ENCODE data around the gene GDPD4.

Gene GDPD4

GRCh38 chr11:77232242-77232641 is 69.2 kb downstream of the GDPD4 start:
- no peak for DNase-seq

GRCh38 chr11:77231800-77232199 is 69.7 kb downstream of the GDPD4 start:
- DNase-seq = no peak

- no peak for DNase-seq
Observed at GRCh38 chr11:77230878-77231605, 70.4 kb downstream of the GDPD4 start.

- no peak for DNase-seq
Observed at GRCh38 chr11:77223797-77224196, 77.7 kb downstream of the GDPD4 start.

GRCh38 chr11:77217156-77217555 is 84.3 kb downstream of the GDPD4 start:
- no peak for DNase-seq

- no peak for DNase-seq
Observed at GRCh38 chr11:77215106-77215505, 86.4 kb downstream of the GDPD4 start.

GRCh38 chr11:77214557-77214956 is 86.9 kb downstream of the GDPD4 start:
- DNase-seq = no peak

- DNase-seq = no peak
Observed at GRCh38 chr11:77213589-77214428, 87.7 kb downstream of the GDPD4 start.

- DNase-seq = no peak
Observed at GRCh38 chr11:77213029-77213579, 88.4 kb downstream of the GDPD4 start.

- no peak for DNase-seq
Observed at GRCh38 chr11:77212314-77213007, 89.0 kb downstream of the GDPD4 start.

- no peak for DNase-seq
Observed at GRCh38 chr11:77211594-77212251, 89.8 kb downstream of the GDPD4 start.

GRCh38 chr11:77211040-77211451 is 90.4 kb downstream of the GDPD4 start:
- no peak for DNase-seq

GRCh38 chr11:77209663-77210062 is 91.8 kb downstream of the GDPD4 start:
- DNase-seq = no peak

GRCh38 chr11:77208535-77208934 is 93.0 kb downstream of the GDPD4 start:
- no peak for DNase-seq

- no peak for DNase-seq
Observed at GRCh38 chr11:77207618-77208313, 93.7 kb downstream of the GDPD4 start.

GRCh38 chr11:77207019-77207485 is 94.4 kb downstream of the GDPD4 start:
- DNase-seq = no peak

GRCh38 chr11:77206264-77207018 is 95.0 kb downstream of the GDPD4 start:
- no peak for DNase-seq

- no peak for DNase-seq
Observed at GRCh38 chr11:77205467-77206263, 95.8 kb downstream of the GDPD4 start.

GRCh38 chr11:77204754-77205466 is 96.6 kb downstream of the GDPD4 start:
- DNase-seq = no peak
